Measurements from ENCODE around the gene GMCL2.

GMCL2 gene

DNA sequence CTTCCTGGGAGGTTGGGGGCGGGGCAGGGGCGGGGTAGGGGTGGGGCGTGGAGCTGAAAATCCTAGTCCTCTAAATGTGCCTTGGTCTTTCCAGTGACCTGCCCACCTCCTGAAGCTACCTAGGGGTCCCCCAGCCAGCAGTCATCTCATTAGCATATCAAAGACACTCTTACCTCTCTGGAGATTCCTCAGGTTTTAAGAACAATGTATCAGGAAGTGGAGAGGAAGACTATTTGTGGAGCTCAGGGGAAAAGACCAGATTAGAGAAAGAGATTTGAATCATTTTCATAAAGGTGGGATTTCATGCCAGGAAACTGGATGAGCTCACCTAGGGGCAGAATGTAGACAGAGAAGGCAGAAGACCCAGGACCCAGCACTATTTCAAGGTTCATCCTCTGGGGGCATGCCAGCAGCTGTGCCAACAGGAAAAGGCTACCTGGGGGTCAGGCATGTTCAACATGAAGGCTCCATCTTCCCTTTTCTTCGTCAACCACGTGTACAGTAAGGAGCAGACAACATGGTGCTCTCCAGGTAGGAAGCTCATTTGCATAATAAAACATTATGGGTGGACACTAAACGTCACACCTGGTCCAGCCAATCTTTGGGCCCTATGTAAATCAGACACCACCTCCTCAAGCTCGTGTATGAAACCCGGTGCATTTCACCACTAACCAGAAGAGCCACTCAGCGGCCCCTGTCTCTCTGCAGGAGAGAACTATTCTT is 6.9 kb downstream of the GMCL2 start:
- Mint-ChIP-seq H3K27me3 (ENCODE audit: low read depth) (peaks cover 11% of the 10 kb centered on the region), H3K4me1 (no peaks in the 10 kb centered on the region), H3K27ac (no peak overlapping the region), H3K4me3 (no peak overlapping the region), H3K9me3 (peaks cover 11% of the 10 kb centered on the region), H3K36me3 (ENCODE audit: low read depth) (no peaks in the 10 kb centered on the region)
- TF ChIP-seq, protein P1, sequence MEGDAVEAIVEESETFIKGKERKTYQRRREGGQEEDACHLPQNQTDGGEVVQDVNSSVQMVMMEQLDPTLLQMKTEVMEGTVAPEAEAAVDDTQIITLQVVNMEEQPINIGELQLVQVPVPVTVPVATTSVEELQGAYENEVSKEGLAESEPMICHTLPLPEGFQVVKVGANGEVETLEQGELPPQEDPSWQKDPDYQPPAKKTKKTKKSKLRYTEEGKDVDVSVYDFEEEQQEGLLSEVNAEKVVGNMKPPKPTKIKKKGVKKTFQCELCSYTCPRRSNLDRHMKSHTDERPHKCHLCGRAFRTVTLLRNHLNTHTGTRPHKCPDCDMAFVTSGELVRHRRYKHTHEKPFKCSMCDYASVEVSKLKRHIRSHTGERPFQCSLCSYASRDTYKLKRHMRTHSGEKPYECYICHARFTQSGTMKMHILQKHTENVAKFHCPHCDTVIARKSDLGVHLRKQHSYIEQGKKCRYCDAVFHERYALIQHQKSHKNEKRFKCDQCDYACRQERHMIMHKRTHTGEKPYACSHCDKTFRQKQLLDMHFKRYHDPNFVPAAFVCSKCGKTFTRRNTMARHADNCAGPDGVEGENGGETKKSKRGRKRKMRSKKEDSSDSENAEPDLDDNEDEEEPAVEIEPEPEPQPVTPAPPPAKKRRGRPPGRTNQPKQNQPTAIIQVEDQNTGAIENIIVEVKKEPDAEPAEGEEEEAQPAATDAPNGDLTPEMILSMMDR (IDR thresholded peaks at IDR 0.05; ENCODE audit: unreplicated experiment in 3 of 3): no peak

- H3K27ac Mint-ChIP-seq: no peak overlapping the region
- H3K27me3 Mint-ChIP-seq (ENCODE audit: low read depth): peaks cover 10% of the 10 kb centered on the region
- H3K36me3 Mint-ChIP-seq (ENCODE audit: low read depth): no peaks in the 10 kb centered on the region
- no peaks in the 10 kb centered on the region for H3K4me1 Mint-ChIP-seq
- H3K9me3 Mint-ChIP-seq: peaks cover 11% of the 10 kb centered on the region
- H3K4me3 Mint-ChIP-seq: no peak overlapping the region
- TF ChIP-seq, protein P1 (IDR thresholded peaks at IDR 0.05; ENCODE audit: unreplicated experiment in 3 of 3): no peak
These were observed 9.6 kb downstream of the GMCL2 start for GRCh38 chr5:178177569-178177968.

- no peak overlapping the region for H3K4me3 Mint-ChIP-seq
- H3K9me3 Mint-ChIP-seq: peaks cover 11% of the 10 kb centered on the region
- H3K27me3 Mint-ChIP-seq (ENCODE audit: low read depth): peaks cover 4% of the 10 kb centered on the region
- no peaks in the 10 kb centered on the region for H3K4me1 Mint-ChIP-seq
- TF ChIP-seq, protein P1 (IDR thresholded peaks at IDR 0.05; ENCODE audit: unreplicated experiment in 3 of 3): no peak
- no peak overlapping the region for H3K27ac Mint-ChIP-seq
- no peaks in the 10 kb centered on the region for H3K36me3 Mint-ChIP-seq (ENCODE audit: low read depth)
These were observed 10.4 kb downstream of the GMCL2 start for GRCh38 chr5:178176791-178177190.

- Mint-ChIP-seq H3K27me3 (ENCODE audit: low read depth) (peaks cover 11% of the 10 kb centered on the region), H3K27ac (no peak overlapping the region), H3K4me3 (no peak overlapping the region), H3K9me3 (peaks cover 9% of the 10 kb centered on the region), H3K36me3 (ENCODE audit: low read depth) (no peaks in the 10 kb centered on the region), H3K4me1 (no peaks in the 10 kb centered on the region)
- TF ChIP-seq, protein P1 (IDR thresholded peaks at IDR 0.05; ENCODE audit: unreplicated experiment in 3 of 3): no peak
These were observed 12.7 kb downstream of the GMCL2 start for GRCh38 chr5:178174456-178174855.

DNA sequence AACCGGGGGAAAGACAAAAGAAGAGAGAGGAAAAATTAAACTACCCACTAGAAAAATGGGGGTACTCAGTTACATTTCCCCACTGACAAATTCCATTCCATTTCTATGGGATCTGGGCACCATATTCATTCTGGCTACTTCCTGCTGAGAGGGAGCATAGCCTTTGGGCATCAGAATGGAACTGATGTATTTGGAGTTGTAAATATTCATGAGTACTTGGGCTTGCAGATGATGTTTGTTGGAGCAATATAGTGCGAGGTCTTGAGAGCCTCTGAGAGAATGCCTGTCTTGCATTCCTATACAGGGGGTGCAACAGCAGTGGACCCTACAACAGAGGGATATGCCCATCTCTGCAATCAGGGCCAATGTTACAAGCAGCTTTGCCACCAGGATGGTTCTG is 16.7 kb downstream of the GMCL2 start:
- TF ChIP-seq, protein P1 (IDR thresholded peaks at IDR 0.05; ENCODE audit: unreplicated experiment in 3 of 3): no peak
- no peaks in the 10 kb centered on the region for H3K4me1 Mint-ChIP-seq
- H3K36me3 Mint-ChIP-seq (ENCODE audit: low read depth): no peaks in the 10 kb centered on the region
- H3K27ac Mint-ChIP-seq: no peak overlapping the region
- H3K4me3 Mint-ChIP-seq: no peak overlapping the region
- H3K9me3 Mint-ChIP-seq: no peaks in the 10 kb centered on the region
- peaks cover 11% of the 10 kb centered on the region for H3K27me3 Mint-ChIP-seq (ENCODE audit: low read depth)

- H3K9me3 Mint-ChIP-seq: no peaks in the 10 kb centered on the region
- TF ChIP-seq, protein P1 (IDR thresholded peaks at IDR 0.05; ENCODE audit: unreplicated experiment in 3 of 3): no peak
- no peak overlapping the region for H3K27ac Mint-ChIP-seq
- no peaks in the 10 kb centered on the region for H3K36me3 Mint-ChIP-seq (ENCODE audit: low read depth)
- no peak overlapping the region for H3K4me3 Mint-ChIP-seq
- H3K27me3 Mint-ChIP-seq (ENCODE audit: low read depth): peaks cover 20% of the 10 kb centered on the region
- H3K4me1 Mint-ChIP-seq: no peaks in the 10 kb centered on the region
These were observed 21.6 kb downstream of the GMCL2 start for GRCh38 chr5:178165581-178165980.
